IPS-NIHi7 (cell line): ENCODE results near the gene ANKRD35.
"Not testable (repeated sequence)": the region's sequence is repeated elsewhere in the genome, so short reads cannot be mapped to it uniquely, and the experiment has no call there.

Source experiments
- DNase-seq: peaks from one replicate; pipeline ENCODE4 v3.0.0; 2012; ENCODE audit warnings: mixed read lengths; ENCODE audit errors: extremely low spot score

ANKRD35 gene

DNA sequence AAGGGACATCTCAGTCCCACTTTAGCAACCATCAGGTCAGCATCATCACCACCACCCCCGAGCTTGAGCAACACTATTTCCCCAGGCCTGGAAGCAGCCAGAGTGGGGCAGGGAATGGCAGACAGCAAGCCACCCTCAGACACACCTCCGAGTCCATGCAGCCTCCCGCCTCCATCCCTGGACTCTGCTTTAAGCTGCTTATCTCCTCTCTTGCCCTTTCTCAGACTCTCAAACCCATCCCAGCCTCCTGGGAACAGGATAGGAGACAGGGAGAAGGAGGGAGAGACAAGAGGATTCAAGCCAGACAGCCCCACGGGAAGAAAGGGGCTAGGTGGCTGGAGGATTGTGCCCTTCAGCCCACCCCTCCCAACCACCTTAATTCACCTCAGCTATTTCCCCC, 28.5 kb downstream of the ANKRD35 start:
- DNase-seq = no peak

DNA sequence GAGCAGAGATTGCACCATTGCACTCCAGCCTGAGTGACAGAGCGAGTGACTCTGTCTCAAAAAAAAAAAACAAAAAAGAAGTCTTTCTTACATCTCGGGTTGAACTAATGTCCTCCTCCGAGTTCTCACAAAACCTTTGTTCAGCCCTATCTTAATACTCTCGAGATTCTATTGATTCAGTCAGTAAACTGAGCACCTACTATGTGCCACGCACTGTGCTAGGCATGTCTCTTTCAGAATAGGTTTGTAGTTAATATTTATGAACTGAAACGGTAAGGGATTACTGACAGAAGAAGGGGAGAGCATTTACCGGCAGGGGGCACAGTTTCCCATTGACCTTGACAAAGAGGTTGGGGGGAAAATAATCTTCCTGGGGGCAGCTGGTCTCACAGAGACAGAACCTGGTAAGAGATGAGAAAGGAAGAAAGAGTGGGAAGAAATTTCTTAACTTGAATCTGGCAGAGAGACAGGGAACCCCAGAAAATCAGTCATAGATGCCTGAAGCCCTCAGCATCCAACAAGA, 30.2 kb downstream of the ANKRD35 start:
- DNase-seq = no peak

DNA sequence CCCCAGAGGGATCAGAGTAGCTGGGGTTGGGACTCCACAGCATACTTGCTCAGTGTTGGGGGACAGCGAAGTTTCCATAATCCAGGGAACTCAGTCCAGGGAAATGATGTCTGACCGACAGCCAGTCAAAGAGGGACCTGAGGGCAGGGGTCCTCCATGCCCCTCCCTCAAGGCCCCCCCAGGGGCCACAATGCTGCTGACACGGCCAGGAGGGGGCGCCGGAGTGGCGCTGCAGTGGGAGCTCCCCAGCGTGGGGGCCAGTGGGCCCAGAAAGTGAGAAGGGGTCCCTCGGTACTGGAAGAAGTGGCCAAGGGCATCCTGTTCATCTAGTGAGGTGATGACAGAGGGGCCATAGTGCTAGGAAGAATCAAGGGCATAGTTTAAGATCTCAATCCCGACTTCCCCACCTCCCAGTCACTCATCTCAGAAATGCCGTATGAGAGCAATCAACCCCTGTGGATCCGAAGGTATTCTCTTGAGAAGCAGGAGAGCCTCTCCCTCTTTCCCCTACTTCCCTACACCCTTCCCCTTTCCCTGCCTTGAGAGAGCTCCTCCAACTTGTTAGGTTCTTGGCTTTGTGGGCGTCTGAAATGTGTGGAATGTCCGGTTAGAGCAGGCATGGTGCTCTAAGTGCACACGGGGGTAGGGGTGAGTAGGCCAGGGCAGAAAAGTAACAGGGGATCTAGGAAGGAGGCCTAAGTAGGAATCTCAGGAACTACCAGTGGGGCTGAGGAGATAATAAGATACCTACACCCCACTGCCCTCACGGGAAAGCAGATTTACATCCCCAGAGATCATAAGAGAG, 36.1 kb downstream of the ANKRD35 start:
- DNase-seq = peak; percentile 56

DNA sequence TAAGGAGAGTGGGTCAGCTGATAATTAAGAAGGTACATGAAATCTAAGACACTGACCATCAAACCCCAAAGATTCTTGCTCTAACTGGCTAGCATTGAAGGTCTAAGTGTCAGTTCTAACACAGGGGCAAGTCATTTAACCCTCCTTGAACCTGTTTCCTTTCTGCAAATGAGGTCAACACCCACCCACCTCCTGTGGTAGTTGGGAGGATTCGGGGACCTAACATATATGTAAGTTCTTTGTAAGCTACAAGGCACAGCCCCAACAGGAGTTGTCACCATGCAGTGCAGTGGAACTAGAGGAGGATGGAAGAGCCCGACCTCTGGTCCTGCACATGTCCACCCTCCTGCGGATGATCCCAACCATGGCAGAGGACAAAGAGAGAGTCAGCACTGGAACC, 37.8 kb downstream of the ANKRD35 start:
- no peak for DNase-seq

DNA sequence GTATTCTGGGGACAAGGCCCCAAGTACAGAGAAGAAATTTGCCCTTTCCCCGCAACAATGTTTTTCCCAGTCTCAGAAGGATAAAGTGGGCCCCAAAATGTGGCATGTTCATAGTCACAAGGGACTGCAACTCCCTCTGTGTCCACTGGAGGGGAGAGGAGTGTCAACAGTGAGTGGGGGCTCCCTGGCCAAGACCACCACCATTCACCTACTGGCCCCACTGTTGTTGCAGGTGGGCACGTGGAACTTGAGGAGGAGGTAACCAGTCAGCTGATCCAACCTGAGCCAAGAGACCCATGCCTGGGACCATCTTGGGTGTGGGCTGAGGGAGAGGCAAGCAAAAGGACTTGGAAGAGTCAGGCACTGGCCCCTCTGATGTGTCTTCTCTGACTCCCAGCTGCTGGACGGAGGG, 39.5 kb downstream of the ANKRD35 start:
- DNase-seq = peak; percentile 73

DNA sequence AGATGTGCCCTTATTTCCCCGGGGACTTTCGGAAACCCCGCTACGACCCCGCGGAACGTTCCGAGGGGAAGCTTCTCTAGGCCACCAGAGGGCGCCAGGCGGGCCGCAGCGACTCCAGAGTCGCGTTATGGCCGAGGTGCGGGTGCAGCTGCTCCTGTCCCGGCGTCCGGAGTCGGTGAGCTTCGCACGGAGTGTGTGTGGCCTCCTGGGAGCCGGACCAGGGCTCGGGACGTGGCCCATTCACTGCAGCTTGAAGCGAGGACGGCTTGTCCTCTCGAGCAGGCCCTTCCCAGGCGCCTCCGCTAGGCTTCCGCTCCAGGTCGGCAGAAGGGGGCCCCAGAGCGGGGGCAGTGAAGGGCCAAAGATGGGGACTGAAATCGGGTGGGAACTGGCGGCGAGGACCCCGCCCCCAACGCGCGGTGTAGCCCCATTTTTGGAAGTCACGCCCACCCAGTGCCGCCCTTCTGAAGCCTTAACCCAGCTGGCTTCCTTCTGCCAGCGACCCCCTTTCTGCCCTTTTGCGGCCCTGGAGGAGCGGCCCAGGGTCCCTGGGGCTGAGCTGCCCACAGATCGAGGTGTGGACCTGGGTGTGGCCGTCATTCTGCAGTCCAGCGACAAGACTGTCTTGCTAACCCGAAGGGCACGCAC, 40.0 kb downstream of the ANKRD35 start, which contains the start of gene NUDT17:
Gene NUDT17 (plus strand): TSS at position 117 of the 648 bp plus-strand sequence. CDS start 11 bp downstream, at position 128.
- peak; percentile 94 for DNase-seq

DNA sequence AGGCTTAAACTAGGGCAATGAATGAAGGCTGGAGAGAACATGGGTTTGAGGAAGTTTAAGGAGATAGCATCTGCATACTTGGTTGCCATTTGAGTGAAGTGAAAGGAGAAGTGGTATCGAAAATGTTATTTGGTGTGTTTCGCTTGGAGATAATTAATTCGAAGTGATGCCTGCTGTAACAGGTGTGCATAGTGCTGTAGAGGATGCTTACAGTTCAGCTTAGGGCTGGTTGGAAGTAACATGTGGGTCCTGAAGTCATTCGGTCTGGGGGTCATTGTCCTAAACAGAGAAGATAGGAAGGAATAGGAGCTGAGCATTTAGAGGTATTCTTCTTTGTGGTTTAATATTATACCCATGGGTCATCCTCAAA, 40.5 kb downstream of the ANKRD35 start:
- peak; percentile 22 for DNase-seq

DNA sequence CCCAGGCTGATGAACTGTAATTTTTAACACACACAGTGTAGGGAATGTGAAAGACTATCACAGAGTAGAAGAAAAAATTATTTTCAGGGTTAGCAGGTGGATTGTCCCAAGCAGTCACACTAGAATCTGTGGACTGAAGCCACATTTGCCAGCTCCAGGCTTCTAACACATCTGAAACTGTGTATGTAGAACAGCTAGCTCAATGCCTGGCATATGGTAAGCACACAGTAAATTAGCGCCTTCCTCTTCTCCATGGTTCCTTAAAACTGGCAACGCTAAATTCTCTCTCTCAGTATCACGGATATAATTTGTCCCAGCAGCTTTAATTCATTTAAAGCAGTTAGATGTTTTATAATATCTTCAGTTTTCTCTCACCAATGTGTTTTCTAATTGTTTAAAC, 42.6 kb downstream of the ANKRD35 start:
- no peak for DNase-seq

DNA sequence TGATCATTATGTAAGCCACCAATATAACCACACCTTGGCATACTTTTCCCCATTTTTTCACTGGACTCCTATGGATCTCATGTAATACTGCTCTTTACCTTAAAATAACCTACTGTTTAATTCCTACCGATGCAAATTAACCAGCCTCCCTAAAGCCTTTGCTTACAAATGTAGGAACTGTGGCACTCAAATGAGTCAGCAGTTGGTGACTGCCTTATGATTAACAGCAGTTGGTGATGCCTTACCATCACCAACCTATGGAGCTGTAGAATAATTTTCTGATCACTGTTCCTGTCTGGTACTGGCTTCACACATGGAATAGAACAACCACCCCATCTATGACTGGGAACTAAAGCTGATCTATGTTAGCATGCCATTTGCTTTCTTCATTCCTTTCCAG, 48.0 kb downstream of the ANKRD35 start:
- DNase-seq = no peak

DNA sequence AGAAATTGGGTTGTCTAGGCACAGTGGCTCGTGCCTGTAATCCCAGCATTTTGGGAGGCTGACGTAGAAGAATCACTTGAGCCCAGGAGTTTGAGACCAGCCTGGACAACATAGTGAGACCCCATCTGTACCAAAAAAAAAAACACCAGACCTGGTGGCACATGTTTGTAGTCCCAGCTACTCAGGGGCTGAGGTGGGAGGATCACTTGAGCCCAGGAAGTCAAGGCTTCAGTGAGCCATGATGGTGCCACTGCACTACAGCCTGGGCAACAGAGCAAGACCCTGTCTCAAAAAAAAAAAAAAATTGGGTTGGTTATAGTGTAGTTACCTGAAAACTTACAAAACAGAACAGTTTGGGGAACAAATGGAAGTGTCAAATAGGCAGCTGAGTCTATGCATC, 54.9 kb downstream of the ANKRD35 start:
- not testable (repeated sequence) for DNase-seq

DNA sequence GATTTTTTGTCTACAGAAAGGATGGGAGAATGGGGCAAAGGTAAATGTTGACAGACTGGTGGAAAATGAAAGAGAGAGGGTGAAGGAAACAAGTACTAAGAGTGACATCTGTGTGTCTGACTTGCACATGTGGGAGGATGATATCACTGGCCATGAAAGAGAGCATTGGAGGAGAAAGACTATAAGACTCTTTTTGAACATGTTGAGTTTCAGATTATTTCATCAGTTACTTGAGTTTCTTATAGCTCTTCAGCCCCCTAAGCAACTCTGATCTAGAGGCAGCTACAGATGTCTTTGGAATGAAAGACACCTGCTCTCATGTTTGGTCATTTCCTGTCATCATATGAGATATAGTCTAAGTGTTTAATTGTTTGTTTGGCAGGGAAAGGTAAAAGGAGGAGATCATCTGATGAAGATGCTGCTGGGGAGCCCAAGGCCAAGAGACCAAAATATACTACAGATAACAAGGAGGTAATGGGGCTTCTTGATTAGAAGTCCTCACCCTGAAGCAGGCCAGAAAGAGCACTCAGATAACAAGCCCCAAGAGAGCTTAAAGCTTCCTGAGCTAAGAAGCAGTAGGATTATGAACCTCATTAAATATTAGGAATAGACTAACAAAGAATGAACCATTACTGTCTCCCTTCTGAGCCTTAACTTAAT, 57.2 kb downstream of the ANKRD35 start:
- no peak for DNase-seq

DNA sequence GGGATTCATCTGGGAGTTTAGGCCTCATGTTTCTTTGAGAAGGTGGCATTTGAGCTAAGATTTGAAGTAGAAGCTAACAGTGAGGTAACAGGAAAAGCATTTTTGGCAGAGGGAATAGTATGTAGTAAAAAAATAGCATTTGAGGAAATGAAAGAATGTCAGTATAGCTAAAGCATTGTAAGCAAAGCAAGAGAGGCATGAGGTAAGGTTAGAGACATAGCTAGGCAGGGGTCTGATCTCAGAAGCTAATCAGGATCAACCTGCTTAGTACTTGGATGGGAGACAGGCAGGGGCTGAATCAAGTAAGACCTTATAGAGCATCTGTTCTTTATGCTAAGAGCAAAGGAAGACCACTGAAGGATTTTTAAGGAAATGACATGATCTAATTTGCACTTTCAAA, 57.7 kb downstream of the ANKRD35 start:
- DNase-seq = no peak

DNA sequence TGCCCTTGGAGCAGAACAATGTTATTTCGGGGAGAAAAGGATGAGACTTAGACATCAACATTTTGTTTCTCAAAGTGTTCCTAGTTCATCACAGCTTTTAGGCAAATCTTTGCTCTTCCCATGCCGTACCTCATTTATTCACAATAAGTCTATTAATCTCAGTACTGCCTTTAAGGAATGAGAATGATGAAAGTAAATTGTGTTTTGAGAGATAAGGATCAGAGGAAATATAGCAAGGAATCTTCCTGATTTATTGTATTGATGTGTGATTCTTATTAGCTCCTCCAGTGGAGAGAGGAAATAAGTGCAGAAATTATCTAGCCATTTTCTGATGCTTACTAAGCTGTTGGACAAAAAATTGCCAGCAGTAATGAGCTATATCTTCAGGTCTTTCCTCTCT, 59.6 kb downstream of the ANKRD35 start:
- no peak for DNase-seq

DNA sequence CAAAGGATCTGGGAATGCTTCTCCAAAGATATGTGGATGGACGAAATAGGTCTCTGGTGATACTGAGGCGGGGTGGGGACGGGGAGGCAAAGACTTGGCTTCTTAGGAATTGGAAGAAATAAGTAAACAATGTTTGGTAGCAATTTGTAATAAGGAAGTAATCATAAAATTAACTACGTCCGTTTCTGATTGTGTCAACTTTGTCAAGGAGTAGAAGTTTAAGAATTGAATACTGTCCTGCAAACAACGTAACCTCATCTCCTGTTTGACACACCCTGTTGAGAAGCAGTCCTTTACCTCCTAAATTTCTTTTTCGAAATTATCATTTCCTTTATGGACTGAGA, 61.2 kb downstream of the ANKRD35 start:
- DNase-seq = no peak

DNA sequence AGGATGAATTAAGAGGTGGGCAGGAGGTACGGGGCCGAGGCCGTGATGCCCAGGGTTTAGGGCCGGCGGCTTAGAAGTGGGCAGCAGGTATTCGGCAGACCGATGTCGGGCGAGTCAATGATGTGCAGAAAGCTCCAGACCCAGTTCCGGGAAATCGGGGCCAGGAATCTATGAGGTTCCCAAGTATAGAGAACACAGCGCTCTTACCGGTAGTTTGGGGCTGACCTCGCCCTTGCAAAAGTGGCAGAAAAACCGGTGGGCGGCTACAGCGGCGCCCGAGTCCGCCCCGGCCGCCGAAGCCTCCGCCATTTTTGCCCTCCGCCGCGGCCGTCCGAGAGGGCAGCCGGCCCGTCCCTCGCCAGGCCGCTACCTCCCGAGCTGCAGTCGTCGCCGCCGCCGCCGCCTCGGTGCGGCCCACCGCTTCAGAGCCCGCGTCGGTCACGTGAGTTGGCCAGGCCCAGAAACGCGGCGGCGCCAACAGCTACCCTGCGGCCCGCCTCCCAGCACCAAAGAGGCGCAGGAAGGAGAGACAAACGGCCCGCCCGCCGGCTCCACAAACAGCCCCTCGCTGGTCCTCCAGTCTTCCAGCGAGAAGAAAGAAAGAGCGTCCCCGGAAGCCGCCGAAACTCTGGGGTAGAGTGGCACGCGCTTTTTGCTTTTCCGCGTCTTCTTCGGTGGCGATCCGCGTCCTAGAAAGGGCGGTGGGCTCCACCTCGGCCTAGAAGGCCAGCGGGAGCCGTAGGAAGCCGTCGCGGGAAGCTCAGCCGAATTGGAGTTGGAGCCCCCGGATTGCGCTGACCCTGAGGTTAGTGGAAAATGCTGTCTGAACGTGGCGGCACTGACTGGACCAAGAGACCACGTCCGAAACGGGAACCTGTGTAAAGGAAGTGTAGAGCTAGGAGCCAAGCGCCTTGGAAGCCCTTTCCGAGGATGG, 61.8 kb downstream of the ANKRD35 start, which contains the start of the genes POLR3C and RNF115:
Gene POLR3C (plus strand): TSS at position 636 of the 934 bp plus-strand sequence. CDS start 1,577 bp downstream, outside the sequence.
Gene RNF115 (minus strand): TSS at position 531 of the 934 bp plus-strand sequence. CDS start 222 bp downstream, at position 309.
- peak; percentile 95 for DNase-seq

DNA sequence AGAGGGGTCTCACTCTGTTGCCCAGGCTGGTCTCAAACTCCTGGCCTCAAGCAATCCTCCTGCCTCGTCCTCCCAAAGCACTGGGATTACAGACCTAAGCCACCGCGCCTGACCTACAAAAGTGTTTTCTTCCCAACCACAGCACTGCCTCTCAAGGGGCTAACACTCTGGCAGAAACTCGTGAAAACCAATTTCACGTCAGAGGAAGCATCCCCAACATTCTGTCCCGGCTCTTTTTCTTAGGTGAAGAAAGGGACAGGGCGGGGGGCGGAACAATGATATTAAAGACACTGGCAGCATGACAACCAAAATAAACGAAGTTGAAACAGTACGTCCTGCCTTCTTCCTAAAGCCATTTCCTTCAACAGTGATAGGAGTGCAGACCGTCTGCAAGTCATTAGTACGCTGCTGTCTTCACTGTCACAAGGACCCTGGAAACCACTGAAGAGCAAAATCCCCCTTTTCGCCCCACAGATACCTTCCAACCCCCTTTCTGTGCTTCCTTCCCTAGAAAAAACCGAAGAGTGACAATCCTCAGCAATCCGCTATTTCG, 62.8 kb downstream of the ANKRD35 start:
- DNase-seq = not testable (repeated sequence)

DNA sequence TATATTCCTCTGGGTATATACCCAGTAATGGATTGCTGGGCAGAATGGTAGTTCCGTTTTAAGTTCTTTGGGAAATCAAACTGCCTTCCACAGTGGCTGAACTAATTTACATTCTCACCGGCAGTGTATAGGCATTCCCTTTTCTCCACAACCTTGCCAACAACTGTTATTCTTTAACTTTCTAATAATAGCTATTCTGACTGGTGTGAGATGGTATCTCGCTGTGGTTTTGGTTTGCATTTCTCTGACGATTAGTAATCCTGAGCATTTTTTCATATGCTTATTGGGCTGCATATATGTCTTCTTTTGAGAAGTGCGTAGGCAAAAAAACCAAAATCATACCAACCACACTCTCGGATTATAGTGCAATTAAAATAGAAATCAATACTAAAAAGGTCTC, 67.6 kb downstream of the ANKRD35 start:
- not testable (repeated sequence) for DNase-seq
